CD4-positive, alpha-beta T cell treated with Interleukin-15 for 4 hours (primary cell): ENCODE results near the gene LRRK1.

Experiments used
- DNase-seq: peaks from one replicate; pipeline ENCODE4 v3.0.0-alpha.2; 2020; ENCODE audit warnings: low spot score

LRRK1 gene

DNA sequence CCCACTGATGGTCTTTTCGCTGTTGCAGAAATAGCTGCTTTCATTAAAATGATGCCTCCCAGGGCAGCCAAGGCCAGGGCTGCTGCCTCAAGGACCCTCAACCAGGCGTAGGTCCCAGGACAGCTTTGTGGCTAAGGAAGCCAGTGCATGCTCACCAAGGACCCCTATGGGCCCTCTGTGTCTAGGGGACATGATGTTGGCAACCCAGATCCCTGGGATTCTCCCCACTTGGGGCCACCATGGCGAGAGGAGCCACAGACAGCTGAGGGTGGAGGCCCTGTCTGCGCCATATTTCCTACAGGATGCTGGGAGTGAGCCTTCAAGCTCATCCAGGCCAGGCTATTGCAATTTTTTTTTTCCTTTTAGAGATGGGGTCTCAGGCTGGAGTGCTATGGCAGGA lies 195.5 kb downstream of the LRRK1 start:
- DNase-seq: no peak

DNA sequence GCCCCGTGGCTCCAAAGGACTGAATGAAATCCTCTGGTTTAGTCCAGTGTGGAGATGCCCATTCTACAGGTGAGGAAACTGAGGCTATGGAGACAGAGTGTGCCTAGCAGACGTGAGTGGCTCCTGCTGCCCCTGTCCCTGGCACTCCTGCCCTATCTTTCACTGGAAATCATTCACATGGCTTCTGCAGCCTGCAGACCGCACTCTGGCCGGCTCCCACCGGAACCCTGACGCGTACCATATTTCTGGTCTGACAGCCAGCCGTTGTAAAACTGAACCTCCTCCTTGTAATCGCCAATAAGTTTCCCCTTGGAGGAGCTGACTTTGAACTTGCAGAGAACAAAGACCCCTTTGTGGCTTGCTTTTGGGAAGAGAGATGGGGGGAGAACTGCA lies 196.2 kb downstream of the LRRK1 start:
- DNase-seq: no peak

DNA sequence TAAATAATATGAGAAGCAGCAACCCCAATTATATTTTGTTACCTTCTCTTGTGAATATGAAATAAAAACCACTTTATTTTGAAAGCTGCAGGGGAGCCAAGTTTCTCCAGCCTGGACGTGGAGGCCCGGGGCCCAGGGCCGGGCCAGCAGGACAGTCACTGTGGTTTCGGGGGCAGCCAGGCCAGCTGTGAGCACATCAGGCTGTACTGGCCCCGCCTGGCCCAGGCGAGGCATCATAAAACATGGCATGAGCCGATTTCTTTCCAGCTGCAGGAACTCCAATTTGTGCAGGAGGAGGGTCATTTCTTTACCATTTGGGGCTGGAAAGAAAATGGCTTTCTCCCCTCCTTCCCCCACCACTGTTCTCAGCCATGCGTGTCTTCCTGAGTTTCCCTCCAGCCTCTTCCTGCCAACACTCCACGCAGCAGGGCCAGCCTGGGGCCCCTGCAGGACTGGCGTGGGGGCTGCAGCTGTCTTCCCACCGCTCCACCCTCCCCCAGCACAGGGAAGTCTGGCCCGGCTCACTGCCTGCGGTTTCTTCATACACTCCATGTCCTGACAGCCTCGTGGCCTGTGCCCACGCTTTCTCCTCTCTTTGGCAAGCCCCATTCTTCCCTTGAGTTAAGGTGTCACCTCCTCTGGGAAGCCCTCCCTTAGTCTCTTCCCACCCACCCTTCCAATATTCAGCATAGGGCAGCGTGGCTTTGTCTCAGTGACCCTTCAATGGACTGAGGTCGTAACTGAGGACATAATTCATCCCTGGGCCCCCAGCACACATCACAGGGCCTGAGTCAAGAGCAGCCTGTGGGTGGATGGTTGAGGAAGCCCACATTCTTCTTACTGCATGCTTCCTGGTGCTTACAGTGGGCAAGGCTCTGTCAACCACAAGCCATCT lies 196.9 kb downstream of the LRRK1 start:
- DNase-seq: no peak

DNA sequence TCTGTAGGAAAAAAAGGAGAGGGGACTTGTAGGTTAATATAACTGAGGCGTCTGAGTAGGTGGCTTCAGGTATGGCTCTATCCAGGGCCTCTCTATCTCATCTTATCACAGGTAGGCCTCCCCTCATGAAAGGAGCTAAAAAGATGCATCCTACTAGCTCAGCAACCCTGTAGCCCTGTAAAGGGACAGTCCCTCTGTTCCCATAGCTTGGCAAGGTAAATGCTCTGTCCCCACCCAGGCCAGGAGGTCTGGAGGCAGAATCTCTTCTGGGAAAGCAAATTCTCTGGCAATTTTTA lies 197.5 kb downstream of the LRRK1 start:
- no peak for DNase-seq

DNA sequence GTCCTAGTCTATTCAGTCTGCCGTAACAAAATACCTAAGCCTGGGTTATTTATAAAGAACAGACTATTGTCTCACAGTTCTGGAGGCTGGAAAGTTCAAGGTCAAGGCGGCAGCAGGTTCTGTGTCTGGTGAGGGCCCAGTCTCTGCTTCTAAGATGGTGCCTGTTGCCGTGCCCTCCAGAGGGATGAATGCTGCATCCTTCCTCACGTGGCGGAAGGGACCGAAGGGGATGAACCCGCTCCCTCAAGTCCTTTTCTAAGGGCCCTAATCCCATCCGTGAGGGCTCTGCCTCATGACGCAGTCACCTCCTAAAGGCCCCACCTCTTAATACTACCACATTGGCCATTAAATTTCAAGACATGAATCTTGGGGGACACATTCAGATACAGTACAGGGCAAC lies 199.0 kb downstream of the LRRK1 start:
- no peak for DNase-seq

DNA sequence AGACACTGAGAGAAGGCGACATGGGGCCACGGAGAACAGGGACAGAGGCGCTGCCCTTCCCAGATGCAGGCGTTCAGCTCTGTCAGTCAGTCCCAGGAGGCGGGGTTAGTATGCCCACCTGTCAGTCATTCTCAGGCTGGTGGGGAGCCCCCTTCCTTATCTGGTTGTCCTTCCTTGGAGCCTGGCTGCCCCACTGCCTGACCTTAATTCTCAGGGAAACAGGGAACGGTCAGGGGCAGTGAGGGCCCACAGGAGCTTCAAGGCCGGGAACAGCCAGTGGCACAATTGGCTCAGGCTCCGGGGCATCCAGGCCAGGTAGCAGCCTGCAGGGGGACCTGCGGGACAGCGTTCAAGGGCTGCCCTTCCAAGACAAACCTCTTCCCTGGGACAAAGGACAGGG lies 199.5 kb downstream of the LRRK1 start:
- no peak for DNase-seq

DNA sequence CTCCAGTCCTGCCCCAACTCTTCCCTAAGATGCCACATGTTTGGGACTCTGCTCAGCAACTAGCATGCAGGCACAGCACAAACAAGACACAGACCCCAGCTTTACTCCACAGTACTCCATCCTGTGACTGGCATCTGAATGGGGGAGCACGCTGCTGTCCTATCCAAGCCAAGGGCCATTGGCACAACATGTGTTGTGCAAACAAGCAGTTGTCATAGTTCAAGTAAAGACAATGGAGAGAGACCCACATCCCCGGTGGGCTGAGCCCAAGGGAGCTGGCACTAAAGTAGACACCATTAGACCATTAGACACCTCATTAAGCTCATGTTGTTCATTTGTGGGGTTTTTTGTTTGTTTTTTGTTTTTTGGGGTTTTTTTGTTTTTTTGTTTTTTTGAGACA lies 200.0 kb downstream of the LRRK1 start:
- no peak for DNase-seq
